A549 (cell line): ENCODE measurements around the gene EFNB2.

Experiments
- JUNB ChIP-seq: fragments of >200 bp; sonication (Bioruptor Twin); formaldehyde crosslinking; IDR thresholded peaks from 2 replicates; pipeline ENCODE4 v1.6.1; 2016
- POLR2AphosphoS2 ChIP-seq: conservative IDR thresholded peaks from 2 replicates; pipeline ENCODE4 v1.6.1; 2012; ENCODE audit warnings: low read length, improper control_type of control experiment, inconsistent platforms
- TF ChIP-seq, protein P1 (sequence below): IDR thresholded peaks from 2 replicates; pipeline ENCODE4 v1.6.1; 2012
- TF ChIP-seq, protein P2 (sequence below): fragments of >200 bp; sonication (Bioruptor Twin); formaldehyde crosslinking; IDR thresholded peaks from 3 replicates; pipeline ENCODE4 v1.5.1; 2016

DNA sequence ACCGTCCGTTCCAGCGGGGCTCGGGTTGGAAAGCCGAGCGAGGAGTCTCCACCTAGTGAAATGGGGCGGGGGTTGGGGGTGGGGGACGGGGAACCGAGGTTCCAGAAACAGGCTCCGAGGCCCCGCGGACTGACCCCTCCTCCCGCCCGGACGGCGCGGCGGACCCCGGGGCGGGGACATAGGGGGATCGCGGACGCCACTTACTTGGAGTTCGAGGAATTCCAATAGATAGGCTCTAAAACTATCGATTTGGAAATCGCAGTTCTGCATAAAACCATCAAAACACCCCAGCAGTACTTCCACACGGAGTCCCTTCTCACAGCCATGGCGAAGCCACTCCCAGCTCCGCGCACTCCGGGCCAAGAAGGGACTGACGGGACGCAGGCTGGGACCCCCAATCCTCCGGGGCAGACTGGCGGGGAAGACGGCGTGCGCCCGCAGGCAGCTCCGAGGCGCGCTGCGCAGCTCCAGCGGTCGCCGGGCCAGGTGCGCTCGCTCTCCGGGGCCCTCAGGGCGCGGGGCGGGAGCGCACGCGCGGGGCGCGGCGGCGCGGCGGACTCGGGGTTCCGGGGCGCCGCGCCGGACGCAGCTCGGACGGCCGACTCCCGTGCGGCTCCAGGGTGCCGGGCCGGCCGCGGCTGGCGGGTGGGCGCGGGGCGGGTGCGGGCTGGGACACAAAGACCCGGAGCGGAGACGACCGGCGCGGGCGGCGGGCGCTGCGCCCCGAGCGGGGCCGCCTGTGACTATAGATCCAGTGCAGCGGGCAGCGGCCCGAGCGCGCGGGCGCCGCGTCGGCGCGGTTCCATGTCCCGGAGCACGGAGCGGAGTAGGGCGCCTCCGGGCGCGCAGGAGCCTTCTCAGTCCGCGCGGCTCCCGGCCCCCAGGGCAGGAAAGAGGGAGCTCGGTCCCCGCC lies 567 bp downstream of the EFNB2 start:
- TF ChIP-seq POLR2AphosphoS2, result no peak
- TF ChIP-seq, protein P1, sequence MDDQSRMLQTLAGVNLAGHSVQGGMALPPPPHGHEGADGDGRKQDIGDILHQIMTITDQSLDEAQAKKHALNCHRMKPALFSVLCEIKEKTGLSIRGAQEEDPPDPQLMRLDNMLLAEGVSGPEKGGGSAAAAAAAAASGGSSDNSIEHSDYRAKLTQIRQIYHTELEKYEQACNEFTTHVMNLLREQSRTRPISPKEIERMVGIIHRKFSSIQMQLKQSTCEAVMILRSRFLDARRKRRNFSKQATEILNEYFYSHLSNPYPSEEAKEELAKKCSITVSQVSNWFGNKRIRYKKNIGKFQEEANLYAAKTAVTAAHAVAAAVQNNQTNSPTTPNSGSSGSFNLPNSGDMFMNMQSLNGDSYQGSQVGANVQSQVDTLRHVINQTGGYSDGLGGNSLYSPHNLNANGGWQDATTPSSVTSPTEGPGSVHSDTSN, result no peak
- TF ChIP-seq, protein P2, sequence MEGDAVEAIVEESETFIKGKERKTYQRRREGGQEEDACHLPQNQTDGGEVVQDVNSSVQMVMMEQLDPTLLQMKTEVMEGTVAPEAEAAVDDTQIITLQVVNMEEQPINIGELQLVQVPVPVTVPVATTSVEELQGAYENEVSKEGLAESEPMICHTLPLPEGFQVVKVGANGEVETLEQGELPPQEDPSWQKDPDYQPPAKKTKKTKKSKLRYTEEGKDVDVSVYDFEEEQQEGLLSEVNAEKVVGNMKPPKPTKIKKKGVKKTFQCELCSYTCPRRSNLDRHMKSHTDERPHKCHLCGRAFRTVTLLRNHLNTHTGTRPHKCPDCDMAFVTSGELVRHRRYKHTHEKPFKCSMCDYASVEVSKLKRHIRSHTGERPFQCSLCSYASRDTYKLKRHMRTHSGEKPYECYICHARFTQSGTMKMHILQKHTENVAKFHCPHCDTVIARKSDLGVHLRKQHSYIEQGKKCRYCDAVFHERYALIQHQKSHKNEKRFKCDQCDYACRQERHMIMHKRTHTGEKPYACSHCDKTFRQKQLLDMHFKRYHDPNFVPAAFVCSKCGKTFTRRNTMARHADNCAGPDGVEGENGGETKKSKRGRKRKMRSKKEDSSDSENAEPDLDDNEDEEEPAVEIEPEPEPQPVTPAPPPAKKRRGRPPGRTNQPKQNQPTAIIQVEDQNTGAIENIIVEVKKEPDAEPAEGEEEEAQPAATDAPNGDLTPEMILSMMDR, result no peak
- TF ChIP-seq JUNB, result no peak
